ENCODE data around the gene KCNMA1. TPM values are rescaled to one million over a fixed set of nuclear protein-coding genes. Genes with fewer than 3 reads are reported as not detected.

The KCNMA1 gene
- total and polyA plus RNA-seq, 2 donors (not counting 1 experiment from before 2014, with no cell fraction given): 0.82 to 3.1 TPM

GRCh38 chr10:77037735-77038403, 599.7 kb downstream of the KCNMA1 start:
- Mint-ChIP-seq H3K4me1 (peaks cover 6% of the 10 kb centered on the region), H3K27me3 (no peaks in the 10 kb centered on the region), H3K4me3 (no peak overlapping the region), H3K9me3 (ENCODE audit: insufficient read depth) (no peaks in the 10 kb centered on the region), H3K27ac (peak overlapping the region; percentile 15)
- POLR2A ChIA-PET: no interaction called here
- Histone ChIP-seq H3K27me3 (replicated peaks in 1 of 4; ENCODE audit: control extremely low read depth in 1 of 4, control insufficient read depth in 3 of 4, insufficient read depth in 4 of 4, low read length in 3 of 4) (no peaks in the 10 kb centered on the region), H3K27ac (ENCODE audit: low read length in 2 of 2) (no peak overlapping the region), H3K9me3 (ENCODE audit: control extremely low read depth in 1 of 3, control insufficient read depth in 2 of 3, insufficient read depth in 1 of 3, low read length in 2 of 3) (peaks cover 0 to 2% (median 0%) of the 10 kb centered on the region in 3 donors), H3K9ac (ENCODE audit: low read length) (no peak overlapping the region), H3K79me2 (ENCODE audit: control insufficient read depth, insufficient read depth, low read length) (no peaks in the 10 kb centered on the region), H3K4me1 (ENCODE audit: control insufficient read depth in 2 of 2, insufficient read depth in 2 of 2, low read length in 2 of 2) (peaks cover 0 to 6% of the 10 kb centered on the region in 2 donors), H3K36me3 (replicated peaks in 1 of 2; ENCODE audit: control extremely low read depth in 1 of 2, control insufficient read depth in 1 of 2, extremely low read depth in 1 of 2, insufficient read depth in 2 of 2, low read length in 1 of 2) (no peaks in the 10 kb centered on the region), H2AFZ (ENCODE audit: insufficient read depth, low read depth, low read length, poor library complexity, severe bottlenecking) (no peak overlapping the region), H4K20me1 (ENCODE audit: control insufficient read depth, insufficient read depth, low read length, poor library complexity, severe bottlenecking) (no peaks in the 10 kb centered on the region), H3K4me2 (replicated peaks; ENCODE audit: low read depth, low read length, poor library complexity, severe bottlenecking) (no peak overlapping the region), H3K4me3 (ENCODE audit: control extremely low read depth in 1 of 5, extremely low read depth in 1 of 5, insufficient read depth in 1 of 5, low read depth in 2 of 5, low read length in 4 of 5) (no peak overlapping the region)
- no peak for TF ChIP-seq EZH2 (IDR thresholded peaks at IDR 0.05; ENCODE audit: borderline replicate concordance, insufficient read depth, low read depth, low read length, poor library complexity, severe bottlenecking)
- ATAC-seq (ENCODE audit: low read depth) (no peak), DNase-seq (no peak)
- intact Hi-C loops (cut with micrococcal nuclease): no loop called here
- 100% methylated on average over 2 of the region's 8 CpGs for WGBS (ENCODE audit: insufficient coverage)
- CTCF ChIA-PET: no interaction called here

GRCh38 chr10:77036993-77037734, 600.4 kb downstream of the KCNMA1 start:
- no peak for DNase-seq
- TF ChIP-seq CTCF (IDR thresholded peaks at IDR 0.05): peak; percentile 37
- no peak for TF ChIP-seq EZH2 (IDR thresholded peaks at IDR 0.05; ENCODE audit: borderline replicate concordance, insufficient read depth, low read depth, low read length, poor library complexity, severe bottlenecking)
- H3K9me3 Mint-ChIP-seq (ENCODE audit: insufficient read depth): no peaks in the 10 kb centered on the region

More at GRCh38 chr10:77036993-77037734, 600.4 kb downstream of the KCNMA1 start:
- peaks cover 0 to 2% (median 0%) of the 10 kb centered on the region in 3 donors for H3K9me3 ChIP-seq (ENCODE audit: control extremely low read depth in 1 of 3, control insufficient read depth in 2 of 3, insufficient read depth in 1 of 3, low read length in 2 of 3)
- ChIA-PET POLR2A (no interaction called here), CTCF (no interaction called here)
- Mint-ChIP-seq H3K27me3 (no peaks in the 10 kb centered on the region), H3K4me1 (peaks cover 6% of the 10 kb centered on the region), H3K27ac (no peak overlapping the region), H3K4me3 (no peak overlapping the region)
- H2AFZ ChIP-seq (ENCODE audit: insufficient read depth, low read depth, low read length, poor library complexity, severe bottlenecking): no peak overlapping the region
- no peaks in the 10 kb centered on the region for H4K20me1 ChIP-seq (ENCODE audit: control insufficient read depth, insufficient read depth, low read length, poor library complexity, severe bottlenecking)
- no peak overlapping the region for H3K4me2 ChIP-seq (replicated peaks; ENCODE audit: low read depth, low read length, poor library complexity, severe bottlenecking)
- H3K36me3 ChIP-seq (replicated peaks in 1 of 2; ENCODE audit: control extremely low read depth in 1 of 2, control insufficient read depth in 1 of 2, extremely low read depth in 1 of 2, insufficient read depth in 2 of 2, low read length in 1 of 2): no peaks in the 10 kb centered on the region
- WGBS (ENCODE audit: insufficient coverage): 90% methylated on average over 3 of the region's 6 CpGs
- H3K4me3 ChIP-seq (ENCODE audit: control extremely low read depth in 1 of 5, extremely low read depth in 1 of 5, insufficient read depth in 1 of 5, low read depth in 2 of 5, low read length in 4 of 5): no peak overlapping the region
- H3K27ac ChIP-seq (ENCODE audit: low read length in 2 of 2): no peak overlapping the region
- peaks cover 0 to 6% of the 10 kb centered on the region in 2 donors for H3K4me1 ChIP-seq (ENCODE audit: control insufficient read depth in 2 of 2, insufficient read depth in 2 of 2, low read length in 2 of 2)
- intact Hi-C loops (cut with micrococcal nuclease): no loop called here
- H3K9ac ChIP-seq (ENCODE audit: low read length): no peak overlapping the region
- no peaks in the 10 kb centered on the region for H3K27me3 ChIP-seq (replicated peaks in 1 of 4; ENCODE audit: control extremely low read depth in 1 of 4, control insufficient read depth in 3 of 4, insufficient read depth in 4 of 4, low read length in 3 of 4)
- no peak for ATAC-seq (ENCODE audit: low read depth)
- H3K79me2 ChIP-seq (ENCODE audit: control insufficient read depth, insufficient read depth, low read length): no peaks in the 10 kb centered on the region

All from B cell (primary cell).